GM21526 (cell line): ENCODE data around the gene ST7.
"Not testable (repeated sequence)": the region's sequence is repeated elsewhere in the genome, so short reads cannot be mapped to it uniquely, and the experiment has no call there.

Experiments
- ATAC-seq: cut with Tn5 transposase; IDR thresholded peaks from one replicate; pipeline ENCODE4 v1.9.1; 2021; ENCODE audit warnings: moderate library complexity; ENCODE audit not compliant: unreplicated experiment, low FRiP score

The ST7 gene

GRCh38 chr7:116949941-116950801, 3.1 kb upstream of the ST7 start:
- ATAC-seq = no peak

DNA sequence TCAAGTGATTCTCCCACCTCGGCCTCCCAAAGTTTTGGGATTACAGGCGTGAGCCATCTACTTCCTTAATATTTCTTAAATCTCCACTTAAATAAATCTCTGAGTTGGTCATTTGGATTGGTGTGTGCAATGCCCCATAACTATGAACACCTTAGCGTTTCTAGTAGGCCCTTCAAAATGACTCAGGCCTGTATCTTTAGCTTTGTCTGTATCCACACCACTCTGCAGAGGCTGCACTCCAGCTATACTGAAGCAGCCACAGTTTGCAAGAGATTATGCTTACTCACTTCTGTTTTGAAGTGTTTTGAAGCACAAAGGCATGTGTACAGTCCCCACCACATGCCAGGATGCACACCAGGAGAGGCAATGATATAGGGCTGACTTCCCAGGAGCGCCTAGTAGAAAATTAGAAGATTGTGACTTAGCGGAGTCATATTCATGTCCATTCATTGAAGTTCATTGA, 2.4 kb upstream of the ST7 start:
- no peak for ATAC-seq

DNA sequence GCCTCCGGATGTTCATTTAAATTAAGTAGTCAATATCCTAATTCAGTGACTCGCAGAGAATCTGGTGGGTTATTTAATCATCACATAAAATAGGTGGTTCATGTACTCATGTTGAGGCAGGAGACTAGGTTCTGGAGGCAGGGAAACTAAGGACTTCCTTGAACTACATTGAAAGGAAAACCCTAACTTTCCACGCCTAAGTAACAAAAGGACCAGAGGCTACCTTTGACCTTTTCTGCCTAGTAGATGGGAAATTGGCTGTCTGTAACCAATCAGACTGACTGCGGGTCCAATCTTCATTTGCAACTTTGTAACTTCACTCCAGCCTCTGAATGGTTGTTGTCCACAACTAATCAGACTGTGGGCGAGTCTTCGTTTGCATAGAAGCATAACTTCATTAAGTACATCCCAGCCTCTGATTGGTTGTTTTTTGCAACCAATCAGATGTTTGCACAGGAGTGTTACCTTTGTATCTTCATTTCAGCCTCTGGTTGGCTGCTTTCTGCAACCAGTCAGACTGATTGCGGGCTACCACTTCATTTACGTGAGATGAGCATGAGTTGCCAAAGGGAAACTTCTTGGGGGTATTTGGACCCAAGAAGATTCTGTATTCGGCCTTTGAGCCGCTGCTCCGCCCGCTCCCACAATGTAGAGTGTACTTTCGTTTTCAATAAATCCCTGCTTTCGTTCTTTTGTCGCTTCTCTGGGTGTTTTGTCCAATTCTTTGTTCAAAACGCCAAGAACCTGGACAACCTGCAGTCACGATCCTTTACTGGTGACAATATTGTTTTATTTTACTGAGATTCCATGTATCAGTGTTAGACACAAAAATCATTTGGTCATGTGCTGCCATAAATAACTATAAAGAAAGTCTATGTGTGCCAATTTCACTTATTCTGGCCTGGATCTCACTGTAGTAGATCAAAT, 1.7 kb upstream of the ST7 start:
- ATAC-seq = no peak

- peak; percentile 15 for ATAC-seq
Measured at GRCh38 chr7:116952635-116953371, 498 bp upstream of the ST7 start.

GRCh38 chr7:116953906-116954838, 871 bp downstream of the ST7 start:
- peak; percentile 19 for ATAC-seq

- no peak for ATAC-seq
Measured at GRCh38 chr7:116955340-116955739, 2.0 kb downstream of the ST7 start.

DNA sequence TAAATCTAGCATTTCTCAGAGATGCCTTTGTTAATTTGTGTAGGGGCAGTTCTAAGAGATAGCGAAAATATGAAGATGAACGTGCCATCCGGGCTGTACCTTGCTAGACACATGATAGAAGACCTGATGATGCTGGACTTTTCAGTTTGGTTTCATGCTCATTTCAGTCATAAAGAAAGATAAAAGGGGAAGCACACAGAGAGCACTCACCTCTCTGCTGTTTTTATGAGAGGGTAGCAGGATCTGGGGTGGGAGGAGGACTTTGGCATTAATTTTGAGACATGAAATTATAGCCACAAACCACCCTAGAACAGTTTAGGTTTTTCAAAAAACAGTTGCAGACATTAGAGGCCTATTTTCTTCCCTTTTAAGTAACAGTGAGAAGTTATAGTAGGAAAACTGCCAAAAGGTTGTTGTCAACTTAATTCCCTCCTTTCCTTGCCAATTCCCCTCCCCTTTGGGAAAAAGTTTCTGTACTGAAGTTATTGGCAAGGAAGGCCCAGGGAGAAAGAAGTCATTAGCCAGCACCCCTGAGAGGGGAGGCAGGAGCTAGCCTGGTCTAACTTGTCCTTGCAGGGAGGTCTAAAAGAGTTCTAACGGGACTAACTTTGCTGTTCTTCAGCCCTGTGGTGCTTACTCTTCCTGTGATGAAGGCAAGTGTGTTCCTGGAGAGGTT, 2.6 kb downstream of the ST7 start:
- ATAC-seq = peak; percentile 71

GRCh38 chr7:116956477-116956804, 3.1 kb downstream of the ST7 start:
- ATAC-seq = no peak

- ATAC-seq = no peak
Measured at GRCh38 chr7:116957874-116958273, 4.6 kb downstream of the ST7 start.

DNA sequence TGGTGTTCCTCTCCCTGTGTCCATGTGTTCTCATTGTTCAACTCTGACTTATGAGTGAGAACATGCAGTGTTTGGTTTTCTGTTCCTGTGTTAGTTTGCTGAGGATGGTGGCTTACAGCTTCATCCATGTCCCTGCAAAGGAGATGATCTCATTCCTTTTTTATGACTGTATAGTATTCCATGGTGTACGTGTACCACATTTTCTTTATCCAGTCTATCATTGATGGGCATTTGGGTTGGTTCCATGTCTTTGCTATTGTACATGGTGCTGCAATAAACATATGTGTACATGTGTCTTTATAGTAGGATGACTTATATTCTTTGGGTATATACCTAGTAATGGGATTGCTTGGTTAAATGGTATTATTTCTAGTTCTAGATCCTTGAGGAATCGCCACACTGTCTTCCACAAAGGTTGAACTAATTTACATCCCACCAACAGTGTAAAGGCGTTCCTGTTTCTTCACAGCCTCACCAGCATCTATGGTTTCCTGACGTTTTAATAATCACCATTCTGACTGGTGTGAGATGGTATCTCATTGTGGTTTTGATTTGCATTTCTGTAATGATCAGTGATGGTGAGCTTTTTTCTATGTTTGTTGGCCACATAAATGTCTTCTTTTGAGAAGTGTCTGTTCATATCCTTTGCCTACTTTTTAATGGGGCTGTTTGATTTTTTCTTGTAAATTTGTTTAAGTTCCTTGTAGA, 8.8 kb downstream of the ST7 start:
- ATAC-seq = not testable (repeated sequence)

GRCh38 chr7:116963234-116963633, 9.9 kb downstream of the ST7 start:
- ATAC-seq = no peak

GRCh38 chr7:116966601-116967000, 13.3 kb downstream of the ST7 start:
- ATAC-seq = no peak

- ATAC-seq = no peak
Measured at GRCh38 chr7:116967254-116967922, 14.1 kb downstream of the ST7 start.

DNA sequence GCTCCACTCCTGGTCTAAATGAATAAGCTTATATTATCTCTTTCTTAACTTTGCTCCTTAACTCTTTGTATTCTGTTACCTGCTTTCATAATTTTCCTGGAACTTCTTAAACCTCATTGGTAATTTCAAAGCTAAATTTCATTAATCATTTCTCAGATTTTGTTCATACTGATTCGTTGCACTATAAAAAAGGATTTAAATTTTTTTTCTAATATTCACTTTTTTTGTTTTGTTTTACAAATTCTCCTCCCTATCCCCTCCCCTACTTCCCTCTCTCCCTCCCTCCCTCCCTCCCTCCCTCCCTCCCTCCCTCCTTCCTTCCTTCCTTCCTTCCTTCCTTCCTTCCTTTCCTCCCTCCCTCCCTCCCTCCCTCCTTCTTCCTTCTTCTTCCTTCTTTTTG, 14.7 kb downstream of the ST7 start:
- ATAC-seq = no peak

- no peak for ATAC-seq
Measured at GRCh38 chr7:116968631-116969030, 15.3 kb downstream of the ST7 start.

GRCh38 chr7:116969371-116969902, 16.1 kb downstream of the ST7 start:
- no peak for ATAC-seq

DNA sequence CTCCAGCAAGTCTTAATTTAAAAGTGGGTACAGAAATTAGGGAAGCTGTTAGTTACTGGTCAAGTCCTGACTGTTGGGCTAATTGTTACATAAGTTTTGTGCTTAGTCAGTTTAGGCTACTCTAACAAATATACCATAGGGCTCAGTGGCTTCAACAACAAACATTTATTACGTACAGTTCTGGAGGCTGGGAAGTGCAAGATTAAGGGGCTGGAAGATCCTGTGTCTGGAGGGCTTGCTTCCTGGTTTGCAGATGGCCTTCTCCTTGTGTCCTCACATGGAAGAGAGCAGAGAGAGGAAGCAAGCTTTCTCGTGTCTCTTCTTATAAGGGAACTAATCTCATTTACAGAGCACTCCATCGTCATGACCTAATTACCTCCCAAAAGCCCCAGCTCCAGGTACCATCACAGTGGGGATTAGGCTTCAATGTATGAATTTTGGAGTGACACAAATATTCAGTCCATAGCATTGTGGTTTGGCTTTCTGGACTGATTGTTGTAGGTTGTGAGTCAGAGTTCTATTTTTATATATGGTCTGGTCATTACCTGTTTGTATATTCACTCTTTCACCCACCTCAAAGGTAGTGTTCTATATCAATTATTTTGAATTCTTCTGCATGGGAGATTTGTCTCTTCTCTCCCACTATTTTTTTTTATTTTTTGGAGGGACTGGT, 17.1 kb downstream of the ST7 start:
- peak; percentile 54 for ATAC-seq
